Endometrial microvascular endothelial cells (primary cell): ENCODE data around the gene DUSP8. TPM values are rescaled to one million over a fixed set of nuclear protein-coding genes. Genes with fewer than 3 reads are reported as not detected.
"Not testable (repeated sequence)": the region's sequence is repeated elsewhere in the genome, so short reads cannot be mapped to it uniquely, and the experiment has no call there.

Source experiments
- in situ Hi-C: cut with HindIII; loops from 2 replicates; pipeline ENCODE4 v1.10.0; 2017; ENCODE audit warnings: low sequenced_read_pairs, low pct_unique_long_range_greater_than_20kb; ENCODE audit errors: inconsistent ontology term
- total RNA-seq: library from RNA; depleted of rRNA; stranded (reverse); fragments of >200 nt; gene quantifications from one replicate; pipeline ENCODE4 v1.2.3, GENCODE V29; 2015; ENCODE audit errors: inconsistent ontology term

The DUSP8 gene
- 11.0 TPM for total RNA-seq

DNA sequence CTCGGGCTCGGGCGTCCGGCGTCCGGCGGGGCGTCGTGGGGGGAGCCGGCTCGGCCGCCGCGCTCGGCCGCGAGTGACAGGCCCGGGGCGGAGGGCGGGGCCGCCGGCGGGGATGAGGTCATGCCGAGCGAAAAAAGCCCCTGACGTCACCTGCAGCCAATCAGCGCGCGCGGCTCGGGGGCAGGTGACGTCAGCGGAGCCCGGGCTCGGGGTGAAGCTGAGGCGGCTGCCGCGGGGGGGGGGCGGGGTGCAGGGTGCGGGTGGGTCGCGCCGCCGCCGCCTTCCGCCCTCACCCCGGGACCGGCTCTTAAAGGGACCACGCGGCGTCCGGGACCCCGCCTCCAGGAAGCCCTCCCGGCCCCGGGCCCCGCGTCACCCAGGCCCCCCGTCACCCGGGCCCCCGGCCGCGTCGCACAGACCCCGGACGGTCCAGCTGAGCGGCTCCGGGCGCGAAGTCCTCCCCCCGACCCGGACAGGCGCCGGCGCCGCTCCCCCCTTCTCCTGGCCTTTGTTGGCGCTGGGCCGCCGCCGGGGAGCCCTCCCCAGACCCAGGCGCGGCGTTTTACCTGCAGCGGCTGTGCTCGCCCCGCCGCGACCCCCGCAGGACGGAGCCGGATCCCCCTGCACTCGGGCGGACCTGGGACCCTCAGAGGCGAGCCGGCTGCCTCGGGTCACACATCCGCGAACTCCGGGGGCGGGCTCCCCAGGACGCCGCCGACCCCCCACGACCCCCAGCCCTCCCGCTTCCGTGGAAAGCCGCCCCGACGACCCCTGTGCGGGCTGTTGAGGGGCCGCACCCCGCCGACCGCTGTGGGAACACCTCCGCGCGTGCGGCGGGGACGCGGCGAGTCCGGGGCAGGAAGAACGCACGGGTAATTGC lies at the start of gene DUSP8:
DUSP8 (minus strand) TSS at position 75 of the 880 bp plus-strand sequence. CDS start 6,445 bp downstream, outside the sequence.
- in situ Hi-C loops = no loop called here

- in situ Hi-C loops = no loop called here
These were observed 47.4 kb upstream of the DUSP8 start for GRCh38 chr11:1619449-1619848.

- in situ Hi-C loops = no loop called here
These were observed 46.2 kb upstream of the DUSP8 start for GRCh38 chr11:1618231-1618630.

DNA sequence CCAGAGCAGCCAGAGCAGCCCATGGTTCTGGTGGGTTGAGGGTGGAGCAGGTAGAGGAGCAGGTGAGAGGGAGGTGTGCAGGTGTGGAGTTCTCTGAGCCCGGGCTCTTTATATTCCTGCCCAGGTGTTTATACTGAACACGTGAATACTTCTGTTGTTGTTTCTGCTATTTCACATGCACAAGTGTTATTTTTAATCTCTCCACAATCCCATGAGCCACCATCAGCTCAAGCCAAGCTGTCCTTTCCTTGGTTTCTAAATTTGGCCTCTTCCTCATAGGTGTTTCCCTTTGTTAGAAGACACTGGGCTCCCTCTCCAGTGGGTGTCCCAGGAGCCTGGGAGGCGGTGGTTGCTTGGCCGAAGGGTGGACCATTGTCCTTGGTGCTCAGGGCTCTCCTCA lies 36.3 kb upstream of the DUSP8 start, which contains the start of gene KRTAP5-3:
KRTAP5-3 (minus strand) TSS at position 101 of the 400 bp plus-strand sequence; CDS start at position 23, 78 bp downstream.
- in situ Hi-C loops = no loop called here

DNA sequence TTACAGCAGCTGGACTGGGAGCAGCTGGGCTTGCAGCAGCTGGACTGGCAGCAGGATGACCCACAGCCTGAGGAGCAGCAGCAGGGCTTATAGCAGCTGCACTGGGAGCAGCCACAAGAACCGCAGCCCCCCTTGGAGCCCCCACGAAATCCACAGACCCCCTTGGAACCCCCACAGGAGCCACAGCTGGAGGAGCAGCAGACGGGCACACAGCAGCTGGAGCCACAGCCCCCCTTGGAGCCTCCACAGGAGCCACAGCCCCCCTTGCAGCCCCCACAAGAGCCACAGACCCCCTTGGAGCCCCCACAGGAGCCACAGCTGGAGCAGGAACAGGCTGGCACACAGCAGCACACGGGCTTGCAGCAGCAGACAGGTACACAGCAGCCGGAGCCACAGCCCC lies 35.8 kb upstream of the DUSP8 start:
- in situ Hi-C loops = not testable (repeated sequence)

- in situ Hi-C loops = not testable (repeated sequence)
These were observed 35.2 kb upstream of the DUSP8 start for GRCh38 chr11:1607156-1607845.

DNA sequence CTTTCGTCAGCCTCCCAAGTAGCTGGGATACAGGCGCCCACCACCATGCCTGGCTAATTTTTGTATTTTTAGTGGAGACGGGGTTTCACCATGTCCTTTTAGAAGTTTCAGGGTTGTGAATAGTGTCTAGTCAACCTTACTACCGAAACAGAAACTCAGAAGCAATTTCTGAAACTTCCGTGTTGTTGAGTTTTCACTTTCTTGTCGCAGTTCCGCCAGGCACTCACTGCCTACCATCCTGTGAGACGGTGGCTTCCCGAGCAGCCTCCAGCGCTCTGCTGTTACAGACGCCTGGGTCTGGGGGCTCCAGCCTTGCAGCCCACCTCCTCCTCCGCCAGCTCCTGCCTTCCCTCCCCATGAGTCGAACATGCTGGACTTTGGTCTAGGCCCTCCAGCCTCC lies 33.9 kb upstream of the DUSP8 start:
- in situ Hi-C loops = not testable (repeated sequence)

DNA sequence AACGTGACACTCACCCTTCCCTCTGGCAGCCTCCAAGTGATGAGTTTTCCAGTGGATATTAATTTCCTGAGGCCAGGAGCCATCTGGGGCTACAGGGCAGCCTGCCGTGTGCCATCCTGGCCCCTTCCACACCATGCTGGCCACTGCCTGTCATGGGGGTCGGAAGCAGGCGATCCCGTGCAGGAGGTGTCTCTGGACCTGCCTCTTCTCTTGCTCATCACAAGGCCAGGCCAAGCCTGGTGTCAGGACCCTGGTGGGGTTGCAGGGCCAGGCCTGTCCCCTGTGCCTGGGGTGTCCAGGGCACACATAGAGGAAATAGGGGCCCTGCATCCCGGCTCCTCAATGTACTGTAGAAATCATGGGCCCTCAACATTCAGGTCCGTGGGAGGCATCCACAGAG lies 32.6 kb upstream of the DUSP8 start:
- in situ Hi-C loops = no loop called here

DNA sequence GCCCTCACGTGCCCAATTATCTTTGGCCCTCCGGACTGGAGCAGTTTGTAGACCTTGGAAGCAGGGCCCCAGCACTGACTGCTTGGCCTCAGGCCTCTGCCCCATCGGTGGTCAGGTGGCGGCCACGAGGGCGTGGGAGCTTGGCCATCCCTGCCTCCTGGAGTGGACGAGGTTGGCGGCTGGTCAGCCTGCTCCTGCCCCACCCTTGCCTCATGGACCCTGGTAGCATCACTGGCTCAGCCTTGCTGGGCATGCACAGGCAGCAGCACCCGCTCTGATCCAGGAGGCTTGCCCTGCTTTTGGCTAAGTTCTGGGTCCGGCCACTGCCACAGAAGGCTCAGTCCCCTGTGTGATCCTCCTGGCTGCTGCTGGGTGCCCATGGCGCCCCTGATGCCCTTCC lies 32.1 kb upstream of the DUSP8 start:
- in situ Hi-C loops = no loop called here

DNA sequence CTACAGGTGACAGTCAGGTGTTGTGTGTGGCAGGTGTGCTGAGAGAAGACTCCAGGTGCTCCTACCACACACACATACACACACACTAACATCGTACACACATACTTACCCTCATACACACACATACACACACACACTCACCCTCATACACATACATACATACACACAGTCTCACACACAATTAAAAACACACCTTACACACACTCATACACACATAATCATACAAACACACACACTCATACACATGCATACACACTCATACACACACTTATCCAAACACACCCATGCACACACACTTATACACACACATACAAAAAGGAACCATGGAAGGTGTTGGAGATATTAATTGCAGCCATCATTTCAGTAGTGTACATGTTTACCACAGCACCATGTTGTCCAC lies 31.6 kb upstream of the DUSP8 start:
- in situ Hi-C loops = no loop called here

GRCh38 chr11:1601663-1602062 lies 29.6 kb upstream of the DUSP8 start:
- in situ Hi-C loops = not testable (repeated sequence)

DNA sequence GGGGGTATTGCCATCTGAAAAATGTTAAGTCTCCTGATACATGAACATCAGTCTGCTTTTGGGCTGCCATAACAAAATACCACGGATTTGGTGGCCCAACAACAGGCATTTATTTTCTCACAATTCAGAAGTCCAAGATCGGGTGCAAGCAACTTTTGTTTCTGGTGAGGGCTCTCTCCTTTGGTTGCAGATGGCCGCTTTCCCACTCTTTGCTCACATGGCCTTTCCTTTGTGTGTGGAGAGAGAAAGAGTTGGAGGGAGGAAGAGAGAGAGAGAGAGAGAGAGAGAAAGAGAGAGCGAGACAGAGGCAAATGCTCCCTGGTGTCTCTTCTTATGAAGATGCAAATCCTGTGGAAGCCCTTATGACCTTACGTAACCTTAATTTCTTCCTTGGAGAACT lies 28.6 kb upstream of the DUSP8 start:
- in situ Hi-C loops = no loop called here

DNA sequence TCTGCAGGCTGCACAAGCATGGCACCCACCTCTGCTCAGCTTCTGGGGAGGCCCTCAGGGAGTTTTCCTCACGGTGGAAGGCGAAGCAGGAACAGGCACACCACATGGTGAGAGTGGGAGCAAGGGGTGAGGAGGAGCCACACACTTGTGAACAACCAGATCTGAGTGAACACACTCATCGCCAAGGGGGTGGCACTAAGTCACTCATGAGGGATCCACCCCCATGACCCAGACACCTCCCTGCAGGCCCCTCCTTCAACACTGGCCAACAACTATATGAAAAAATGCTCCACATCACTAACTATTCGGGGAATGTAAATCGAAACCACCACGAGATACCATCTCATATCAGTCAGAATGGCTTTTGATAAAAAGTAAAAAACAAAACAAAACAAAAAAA lies 26.7 kb upstream of the DUSP8 start:
- in situ Hi-C loops = no loop called here

GRCh38 chr11:1598406-1598805 lies 26.3 kb upstream of the DUSP8 start:
- in situ Hi-C loops = not testable (repeated sequence)

GRCh38 chr11:1597994-1598380 lies 25.9 kb upstream of the DUSP8 start, which contains the start of gene KRTAP5-2:
Gene KRTAP5-2 (minus strand): TSS chr11:1598294. CDS start chr11:1598250, 44 bp downstream.
- in situ Hi-C loops = no loop called here

GRCh38 chr11:1597331-1597993 lies 25.4 kb upstream of the DUSP8 start:
- in situ Hi-C loops = no loop called here

GRCh38 chr11:1596576-1597121 lies 24.6 kb upstream of the DUSP8 start:
- in situ Hi-C loops = not testable (repeated sequence)

DNA sequence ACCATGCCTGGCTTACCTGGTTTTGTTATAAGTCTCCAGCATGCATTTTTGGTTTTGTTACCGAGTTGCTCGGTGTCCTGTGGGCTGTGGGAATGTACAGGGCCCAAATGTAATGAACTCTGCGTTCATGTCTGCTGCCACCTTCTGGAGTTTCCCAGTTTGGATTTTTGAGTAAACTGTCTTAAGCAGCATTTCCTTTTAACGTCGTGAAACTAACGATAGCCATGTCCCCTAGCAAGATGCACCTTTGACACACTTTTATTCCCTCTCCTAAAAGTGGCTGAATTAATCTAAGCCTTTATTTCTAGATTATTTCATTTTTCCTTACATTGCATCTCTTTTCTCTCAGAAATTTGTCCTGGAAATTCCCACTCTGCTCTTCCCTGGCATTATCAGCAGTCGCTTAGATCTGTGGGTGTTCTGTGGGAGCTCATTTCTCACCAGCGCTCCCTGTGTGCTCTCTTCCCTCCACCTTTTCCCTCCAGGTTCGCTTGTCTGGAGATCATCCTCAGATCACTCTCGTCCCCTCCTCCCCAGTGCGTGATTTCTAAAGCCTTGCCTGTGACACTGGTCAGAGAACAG lies 24.0 kb upstream of the DUSP8 start:
- in situ Hi-C loops = not testable (repeated sequence)

DNA sequence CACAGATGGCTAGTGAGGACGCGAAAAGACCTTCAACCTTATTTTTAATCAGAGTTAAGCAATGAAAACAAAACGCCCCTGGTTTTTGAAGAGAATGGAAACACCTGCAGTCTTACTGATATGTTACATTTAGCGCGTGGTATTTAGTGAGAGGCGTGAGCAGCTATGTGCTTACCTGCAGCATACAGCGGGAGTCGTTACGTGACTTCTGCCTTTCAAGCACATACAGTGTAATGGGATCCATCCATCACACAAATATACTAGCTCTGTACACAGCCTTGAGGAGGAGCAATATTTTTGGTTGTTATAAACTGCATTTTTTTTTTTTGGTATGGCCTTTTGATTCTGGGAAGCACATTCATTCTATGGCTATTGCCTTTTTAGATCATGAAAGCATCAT lies 20.6 kb upstream of the DUSP8 start:
- in situ Hi-C loops = no loop called here
